ENCODE results near the gene SMG9.

Gene SMG9, protein sequence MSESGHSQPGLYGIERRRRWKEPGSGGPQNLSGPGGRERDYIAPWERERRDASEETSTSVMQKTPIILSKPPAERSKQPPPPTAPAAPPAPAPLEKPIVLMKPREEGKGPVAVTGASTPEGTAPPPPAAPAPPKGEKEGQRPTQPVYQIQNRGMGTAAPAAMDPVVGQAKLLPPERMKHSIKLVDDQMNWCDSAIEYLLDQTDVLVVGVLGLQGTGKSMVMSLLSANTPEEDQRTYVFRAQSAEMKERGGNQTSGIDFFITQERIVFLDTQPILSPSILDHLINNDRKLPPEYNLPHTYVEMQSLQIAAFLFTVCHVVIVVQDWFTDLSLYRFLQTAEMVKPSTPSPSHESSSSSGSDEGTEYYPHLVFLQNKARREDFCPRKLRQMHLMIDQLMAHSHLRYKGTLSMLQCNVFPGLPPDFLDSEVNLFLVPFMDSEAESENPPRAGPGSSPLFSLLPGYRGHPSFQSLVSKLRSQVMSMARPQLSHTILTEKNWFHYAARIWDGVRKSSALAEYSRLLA

DNA sequence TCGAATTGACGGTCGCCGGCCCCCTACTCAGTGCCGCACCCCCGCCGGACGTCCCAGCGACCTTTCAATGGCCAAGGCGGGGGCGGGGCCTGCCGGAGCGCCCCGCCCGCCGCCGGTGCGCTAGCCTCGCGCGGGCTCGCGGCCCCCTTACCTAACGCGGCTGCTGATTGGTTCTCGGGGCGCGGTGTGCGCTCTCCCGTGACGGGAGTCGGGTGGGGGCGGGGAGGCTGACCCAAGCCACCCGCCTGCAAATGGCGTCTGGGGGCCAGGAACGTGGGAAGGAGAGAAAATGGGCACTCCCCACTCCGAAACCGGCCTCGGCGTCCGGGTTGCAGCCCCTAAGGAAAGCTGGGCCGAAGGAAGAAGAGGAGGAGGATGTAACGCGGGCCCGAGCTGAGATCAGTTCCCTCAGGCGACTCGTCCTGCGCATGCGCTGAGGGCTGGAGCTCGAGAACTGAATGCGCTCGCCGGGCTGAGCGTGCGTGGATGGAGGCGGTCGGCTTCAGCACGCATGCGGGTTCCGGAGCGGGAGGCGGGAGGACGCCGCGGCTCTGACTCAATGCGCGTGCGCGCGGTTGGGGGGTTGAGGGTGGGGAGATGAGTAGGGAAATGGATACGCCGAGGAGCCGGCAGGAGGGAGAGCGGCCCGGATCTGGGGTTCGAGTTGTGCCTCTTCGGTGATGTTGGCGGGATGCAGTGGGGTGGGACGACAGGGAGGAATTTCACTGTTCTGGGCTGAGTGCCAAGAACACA, at the start of gene SMG9:
TSS of gene SMG9 (minus strand) at position 460 of the 753 bp plus-strand sequence. CDS start 4,221 bp downstream, outside the sequence.
- Histone ChIP-seq H3K27ac (ENCODE audit: low read depth, low read length) (peak within 1 kb of the TSS; percentile 95), H3K4me1 (ENCODE audit: control insufficient read depth, insufficient read depth, low read length) (peaks cover 13% of the 10 kb centered on the region), H3K9ac (ENCODE audit: low read length) (peak within 1 kb of the TSS; percentile 93), H3K4me3 (ENCODE audit: low read depth, low read length) (peak within 1 kb of the TSS; percentile 78), H3K27me3 (ENCODE audit: control insufficient read depth, insufficient read depth, low read length) (no peaks in the 10 kb centered on the region), H3K9me3 (ENCODE audit: control insufficient read depth, insufficient read depth, low read depth, low read length) (no peaks in the 10 kb centered on the region), H3K36me3 (ENCODE audit: control insufficient read depth, insufficient read depth, low read length) (peaks cover 19% of the 10 kb centered on the region)

DNA sequence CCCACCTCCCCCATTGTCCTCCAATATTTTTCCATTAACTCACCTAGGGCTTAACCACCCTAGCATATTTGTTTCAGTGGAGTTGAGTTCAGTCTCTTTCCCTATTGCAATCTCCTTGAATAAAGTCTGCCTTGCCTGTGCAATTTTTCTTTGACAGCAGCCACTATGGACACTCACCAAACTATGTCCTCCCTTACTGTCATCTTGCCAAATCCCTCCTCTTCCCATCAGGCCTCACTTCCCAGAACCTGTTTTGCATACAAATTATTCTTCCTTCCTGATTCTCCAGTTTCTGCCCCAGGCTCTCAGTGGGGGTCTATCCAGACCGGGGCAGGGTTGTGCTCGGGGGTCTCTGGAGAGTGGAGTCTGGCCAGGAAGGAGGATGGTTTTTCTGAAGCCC, 49.7 kb upstream of the SMG9 start:
- peaks cover 16% of the 10 kb centered on the region for H3K27me3 ChIP-seq (ENCODE audit: control insufficient read depth, insufficient read depth, low read length)
- H3K4me3 ChIP-seq (ENCODE audit: low read depth, low read length), result no peak overlapping the region
- no peaks in the 10 kb centered on the region for H3K36me3 ChIP-seq (ENCODE audit: control insufficient read depth, insufficient read depth, low read length)
- H3K27ac ChIP-seq (ENCODE audit: low read depth, low read length), result no peak overlapping the region
- H3K4me1 ChIP-seq (ENCODE audit: control insufficient read depth, insufficient read depth, low read length), result no peaks in the 10 kb centered on the region
- no peaks in the 10 kb centered on the region for H3K9me3 ChIP-seq (ENCODE audit: control insufficient read depth, insufficient read depth, low read depth, low read length)
- H3K9ac ChIP-seq (ENCODE audit: low read length), result no peak overlapping the region

DNA sequence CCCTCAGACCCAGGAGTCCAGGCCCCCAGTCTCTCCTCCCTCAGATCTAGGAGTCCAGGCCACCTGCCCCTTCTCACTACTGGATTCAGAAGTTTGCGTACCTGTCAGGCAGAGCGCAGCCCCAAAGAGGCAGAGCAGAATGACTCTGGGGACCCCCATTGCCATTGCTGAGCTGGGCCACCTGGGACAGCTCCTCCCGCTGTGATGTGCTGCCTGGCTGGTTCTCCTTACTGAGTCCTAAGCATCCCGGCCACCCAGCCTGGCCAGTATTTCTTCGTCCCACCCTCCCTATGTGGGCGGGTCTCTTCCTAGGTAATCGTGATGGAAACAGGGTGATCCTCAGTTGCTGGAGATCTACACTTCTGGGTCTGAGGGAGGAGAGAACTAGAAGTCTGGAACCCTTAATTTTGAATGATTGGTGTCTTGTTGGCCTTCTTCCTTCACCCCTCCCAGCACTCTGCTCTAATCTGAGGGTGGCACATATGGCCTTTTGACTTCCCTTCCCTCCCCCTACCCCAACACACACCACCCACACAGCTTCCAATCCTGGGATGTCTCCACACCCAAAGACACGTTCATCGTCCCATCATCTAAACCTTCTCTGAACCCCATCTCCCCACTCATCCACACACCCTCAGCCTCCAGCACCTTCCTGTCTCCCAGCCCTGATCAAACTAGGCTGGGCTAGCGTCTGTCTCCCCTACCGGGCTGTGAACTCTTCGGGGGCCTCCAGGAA, 47.6 kb upstream of the SMG9 start, which contains the start of gene LYPD5:
TSS of gene LYPD5 (minus strand) at position 232 of the 736 bp plus-strand sequence. CDS start at position 165, 67 bp downstream.
- Histone ChIP-seq H3K9me3 (ENCODE audit: control insufficient read depth, insufficient read depth, low read depth, low read length) (no peaks in the 10 kb centered on the region), H3K27me3 (ENCODE audit: control insufficient read depth, insufficient read depth, low read length) (peaks cover 37% of the 10 kb centered on the region), H3K4me3 (ENCODE audit: low read depth, low read length) (no peak within 1 kb of the TSS), H3K9ac (ENCODE audit: low read length) (no peak within 1 kb of the TSS), H3K36me3 (ENCODE audit: control insufficient read depth, insufficient read depth, low read length) (no peaks in the 10 kb centered on the region), H3K4me1 (ENCODE audit: control insufficient read depth, insufficient read depth, low read length) (no peaks in the 10 kb centered on the region), H3K27ac (ENCODE audit: low read depth, low read length) (no peak within 1 kb of the TSS)

DNA sequence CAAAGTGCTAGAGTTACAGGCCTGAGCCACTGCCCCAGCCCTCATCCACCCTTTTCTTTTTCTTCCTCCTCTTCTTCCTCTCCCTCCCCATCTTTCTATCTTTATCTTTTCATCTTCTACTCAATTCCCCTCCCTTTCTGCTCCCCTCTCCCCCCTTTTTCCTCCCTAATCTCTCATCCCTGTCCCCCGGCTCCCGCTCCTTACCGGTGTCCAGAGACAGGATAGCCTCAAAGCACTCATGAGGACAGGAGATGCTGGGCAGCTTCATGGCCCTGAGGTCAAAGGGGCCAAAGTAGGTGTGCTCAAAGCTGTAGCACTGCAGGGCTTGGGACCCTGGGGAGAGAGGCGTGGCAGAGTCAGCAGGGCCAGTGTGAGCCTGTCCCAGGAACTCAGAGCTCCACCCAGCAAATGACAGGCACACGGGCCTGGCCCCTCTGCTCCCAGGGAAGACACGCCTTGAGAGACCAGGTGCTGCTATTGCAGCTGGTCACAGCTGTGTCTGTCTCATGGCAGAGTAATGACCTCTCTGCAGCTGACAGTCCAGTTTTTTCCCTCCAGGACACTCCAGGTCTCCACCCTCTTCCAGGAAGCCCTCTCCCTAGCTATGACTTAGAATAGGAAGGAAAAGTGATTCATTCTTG, 44.9 kb upstream of the SMG9 start:
- Histone ChIP-seq H3K27me3 (ENCODE audit: control insufficient read depth, insufficient read depth, low read length) (peaks cover 63% of the 10 kb centered on the region), H3K9ac (ENCODE audit: low read length) (no peak overlapping the region), H3K4me3 (ENCODE audit: low read depth, low read length) (peak overlapping the region; percentile 82), H3K4me1 (ENCODE audit: control insufficient read depth, insufficient read depth, low read length) (no peaks in the 10 kb centered on the region), H3K27ac (ENCODE audit: low read depth, low read length) (no peak overlapping the region), H3K36me3 (ENCODE audit: control insufficient read depth, insufficient read depth, low read length) (no peaks in the 10 kb centered on the region), H3K9me3 (ENCODE audit: control insufficient read depth, insufficient read depth, low read depth, low read length) (no peaks in the 10 kb centered on the region)

- H3K9ac ChIP-seq (ENCODE audit: low read length), result peak overlapping the region; percentile 44
- no peaks in the 10 kb centered on the region for H3K4me1 ChIP-seq (ENCODE audit: control insufficient read depth, insufficient read depth, low read length)
Observed at GRCh38 chr19:43798546-43799409, 44.0 kb upstream of the SMG9 start.

DNA sequence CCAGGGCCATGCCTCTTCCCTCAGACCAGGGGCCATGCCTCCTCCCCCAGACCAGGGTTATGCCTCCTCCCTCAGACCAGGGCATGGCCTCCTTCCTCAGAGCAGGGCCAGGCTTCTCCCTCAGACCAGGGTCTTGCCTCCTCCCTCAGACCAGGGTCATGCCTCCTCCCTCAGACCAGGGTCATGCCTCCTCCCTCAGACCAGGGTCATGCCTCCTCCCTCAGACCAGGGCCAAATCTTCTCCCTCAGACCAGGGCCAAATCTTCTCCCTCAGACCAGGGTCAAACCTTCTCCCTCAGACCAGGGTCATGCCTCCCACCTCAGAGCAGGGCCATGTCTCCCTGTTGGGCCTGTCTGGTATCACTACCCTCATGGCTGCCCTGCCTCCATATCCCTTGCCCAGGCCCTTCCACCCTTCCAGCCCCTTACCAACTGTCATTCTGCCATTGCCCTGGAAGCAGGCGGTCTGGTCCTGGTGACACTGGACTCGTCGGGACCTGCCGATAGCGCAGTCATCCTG, 43.3 kb upstream of the SMG9 start:
- Histone ChIP-seq H3K27me3 (ENCODE audit: control insufficient read depth, insufficient read depth, low read length) (peaks cover 65% of the 10 kb centered on the region), H3K36me3 (ENCODE audit: control insufficient read depth, insufficient read depth, low read length) (no peaks in the 10 kb centered on the region), H3K9ac (ENCODE audit: low read length) (peak overlapping the region; percentile 34), H3K4me3 (ENCODE audit: low read depth, low read length) (peak overlapping the region; percentile 82), H3K9me3 (ENCODE audit: control insufficient read depth, insufficient read depth, low read depth, low read length) (no peaks in the 10 kb centered on the region), H3K4me1 (ENCODE audit: control insufficient read depth, insufficient read depth, low read length) (no peaks in the 10 kb centered on the region), H3K27ac (ENCODE audit: low read depth, low read length) (no peak overlapping the region)

More at GRCh38 chr19:43798546-43799409, 44.0 kb upstream of the SMG9 start:
- no peak overlapping the region for H3K27ac ChIP-seq (ENCODE audit: low read depth, low read length)
- no peaks in the 10 kb centered on the region for H3K36me3 ChIP-seq (ENCODE audit: control insufficient read depth, insufficient read depth, low read length)
- H3K4me3 ChIP-seq (ENCODE audit: low read depth, low read length), result peak overlapping the region; percentile 82
- peaks cover 64% of the 10 kb centered on the region for H3K27me3 ChIP-seq (ENCODE audit: control insufficient read depth, insufficient read depth, low read length)
- H3K9me3 ChIP-seq (ENCODE audit: control insufficient read depth, insufficient read depth, low read depth, low read length), result no peaks in the 10 kb centered on the region

- no peaks in the 10 kb centered on the region for H3K4me1 ChIP-seq (ENCODE audit: control insufficient read depth, insufficient read depth, low read length)
- H3K4me3 ChIP-seq (ENCODE audit: low read depth, low read length), result no peak overlapping the region
- H3K27ac ChIP-seq (ENCODE audit: low read depth, low read length), result no peak overlapping the region
- H3K27me3 ChIP-seq (ENCODE audit: control insufficient read depth, insufficient read depth, low read length), result peaks cover 67% of the 10 kb centered on the region
- no peak overlapping the region for H3K9ac ChIP-seq (ENCODE audit: low read length)
- H3K9me3 ChIP-seq (ENCODE audit: control insufficient read depth, insufficient read depth, low read depth, low read length), result no peaks in the 10 kb centered on the region
- no peaks in the 10 kb centered on the region for H3K36me3 ChIP-seq (ENCODE audit: control insufficient read depth, insufficient read depth, low read length)
Observed at GRCh38 chr19:43797556-43797955, 42.8 kb upstream of the SMG9 start.

GRCh38 chr19:43797118-43797517, 42.4 kb upstream of the SMG9 start:
- Histone ChIP-seq H3K9ac (ENCODE audit: low read length) (no peak overlapping the region), H3K27ac (ENCODE audit: low read depth, low read length) (no peak overlapping the region), H3K4me1 (ENCODE audit: control insufficient read depth, insufficient read depth, low read length) (no peaks in the 10 kb centered on the region), H3K36me3 (ENCODE audit: control insufficient read depth, insufficient read depth, low read length) (no peaks in the 10 kb centered on the region), H3K27me3 (ENCODE audit: control insufficient read depth, insufficient read depth, low read length) (peaks cover 64% of the 10 kb centered on the region), H3K9me3 (ENCODE audit: control insufficient read depth, insufficient read depth, low read depth, low read length) (no peaks in the 10 kb centered on the region), H3K4me3 (ENCODE audit: low read depth, low read length) (no peak overlapping the region)

GRCh38 chr19:43790587-43790986, 35.8 kb upstream of the SMG9 start:
- H3K4me1 ChIP-seq (ENCODE audit: control insufficient read depth, insufficient read depth, low read length), result no peaks in the 10 kb centered on the region
- H3K36me3 ChIP-seq (ENCODE audit: control insufficient read depth, insufficient read depth, low read length), result no peaks in the 10 kb centered on the region
- H3K9me3 ChIP-seq (ENCODE audit: control insufficient read depth, insufficient read depth, low read depth, low read length), result no peaks in the 10 kb centered on the region
- no peak overlapping the region for H3K27ac ChIP-seq (ENCODE audit: low read depth, low read length)
- H3K27me3 ChIP-seq (ENCODE audit: control insufficient read depth, insufficient read depth, low read length), result peaks cover 13% of the 10 kb centered on the region
- no peak overlapping the region for H3K9ac ChIP-seq (ENCODE audit: low read length)
- no peak overlapping the region for H3K4me3 ChIP-seq (ENCODE audit: low read depth, low read length)

All from HUES6 (cell line).